Thoracic aorta (tissue), 2 donors: ENCODE results near the gene TLL1. TPM values are rescaled to one million over a fixed set of nuclear protein-coding genes. Genes with fewer than 3 reads are reported as not detected.

ENCODE experiments used
- ATAC-seq: fragments of 150-250 bp; one replicate; pipeline ENCODE4 v1.8.0; 2017; ENCODE audit warnings: low read depth; ENCODE audit not compliant: insufficient number of reproducible peaks, low FRiP score
- DNase-seq: peaks from one replicate; pipeline ENCODE4 v3.0.0-alpha.2; 2020; ENCODE audit warnings: low spot score
- H3K27ac ChIP-seq, 2 donors: fragments of 200-600 bp; sonication (generic); 1 replicate in 1 of 2; 2 replicates in 1 of 2; pipeline ENCODE4 v1.5.1; 2016; ENCODE audit warnings: mild to moderate bottlenecking in 2 of 2, moderate library complexity in 2 of 2
- H3K27me3 ChIP-seq: fragments of 200-600 bp; sonication (generic); replicated peaks from 2 replicates; pipeline ENCODE4 v1.6.0; 2016; ENCODE audit warnings: mild to moderate bottlenecking; ENCODE audit not compliant: insufficient read depth
- H3K36me3 ChIP-seq: fragments of 200-600 bp; sonication (generic); one replicate; pipeline ENCODE4 v1.5.1; 2016
- H3K4me1 ChIP-seq, 2 donors: fragments of 200-600 bp; sonication (generic); 1 replicate in 1 of 2; 2 replicates in 1 of 2; pipeline versions ENCODE4 v1.5.1 to v1.6.0; 2016; ENCODE audit warnings: low read depth in 2 of 2, mild to moderate bottlenecking in 1 of 2; ENCODE audit not compliant: control insufficient read depth in 1 of 2
- H3K4me3 ChIP-seq: fragments of 200-600 bp; sonication (generic); 2 replicates; pipeline ENCODE4 v1.5.1; 2016; ENCODE audit warnings: mild to moderate bottlenecking
- H3K9me3 ChIP-seq: fragments of 200-600 bp; sonication (generic); 2 replicates; pipeline ENCODE4 v1.5.1; 2016
- CTCF ChIP-seq: fragments of 200-600 bp; sonication (generic); IDR thresholded peaks from one replicate; pipeline ENCODE4 v1.5.1; 2019; ENCODE audit warnings: antibody characterized with exemption
- total RNA-seq, 2 donors: library from RNA; depleted of rRNA; stranded (reverse); fragments of >200 nt; gene quantifications; one replicate each; pipeline versions ENCODE4 v1.1.0 to v1.2.3, GENCODE V29; 2016

The TLL1 gene
- total RNA-seq, 2 donors from 2014 or later, result 3.7 to 10.6 TPM

DNA sequence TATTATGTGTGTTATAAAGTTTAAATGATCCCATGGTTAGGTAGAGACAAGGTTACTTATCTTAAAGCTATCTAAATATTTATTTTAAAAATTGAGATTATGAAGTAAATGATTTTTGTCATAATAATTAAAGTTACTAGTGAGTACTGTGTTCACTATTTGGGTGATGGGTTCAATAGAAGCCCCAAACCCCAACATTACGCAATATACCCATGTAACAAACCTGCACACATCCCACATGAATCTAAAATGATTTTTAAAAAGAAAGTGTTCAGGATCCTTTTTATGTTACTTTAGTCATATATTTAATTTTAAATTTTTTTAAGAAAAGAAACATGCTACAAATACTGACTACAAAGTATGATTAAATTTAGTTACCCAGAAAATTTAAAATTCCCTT lies 193.9 kb downstream of the TLL1 start:
- Histone ChIP-seq H3K27me3 (no peaks in the 10 kb centered on the region), H3K27ac (no peak overlapping the region), H3K4me1 (no peaks in the 10 kb centered on the region), H3K9me3 (no peaks in the 10 kb centered on the region), H3K4me3 (no peak overlapping the region), H3K36me3 (no peaks in the 10 kb centered on the region)
- DNase-seq, result no peak
- no peak for ATAC-seq
- TF ChIP-seq CTCF, result no peak

DNA sequence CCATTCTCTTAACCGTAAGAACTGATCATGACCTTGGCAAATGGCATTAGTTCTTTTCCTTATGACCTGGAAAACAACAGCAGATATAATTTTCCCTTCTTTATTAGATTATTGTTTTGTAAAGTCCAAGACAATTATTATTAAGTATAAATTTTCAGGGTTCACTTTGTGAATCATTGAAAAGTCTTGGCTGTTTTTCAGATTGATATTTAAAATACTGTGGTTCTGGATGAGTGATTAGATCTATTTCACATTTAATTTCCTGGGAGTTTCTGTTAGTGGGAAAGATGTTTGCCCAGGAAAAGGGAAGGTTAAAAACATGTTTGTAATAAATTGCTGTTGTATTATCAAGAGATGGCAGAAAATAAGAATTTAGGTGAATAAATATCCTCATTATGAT lies 194.9 kb downstream of the TLL1 start:
- Histone ChIP-seq H3K27me3 (no peaks in the 10 kb centered on the region), H3K9me3 (no peaks in the 10 kb centered on the region), H3K4me3 (no peak overlapping the region), H3K4me1 (no peaks in the 10 kb centered on the region), H3K36me3 (no peaks in the 10 kb centered on the region), H3K27ac (no peak overlapping the region)
- DNase-seq (no peak), ATAC-seq (no peak)
- no peak for TF ChIP-seq CTCF

DNA sequence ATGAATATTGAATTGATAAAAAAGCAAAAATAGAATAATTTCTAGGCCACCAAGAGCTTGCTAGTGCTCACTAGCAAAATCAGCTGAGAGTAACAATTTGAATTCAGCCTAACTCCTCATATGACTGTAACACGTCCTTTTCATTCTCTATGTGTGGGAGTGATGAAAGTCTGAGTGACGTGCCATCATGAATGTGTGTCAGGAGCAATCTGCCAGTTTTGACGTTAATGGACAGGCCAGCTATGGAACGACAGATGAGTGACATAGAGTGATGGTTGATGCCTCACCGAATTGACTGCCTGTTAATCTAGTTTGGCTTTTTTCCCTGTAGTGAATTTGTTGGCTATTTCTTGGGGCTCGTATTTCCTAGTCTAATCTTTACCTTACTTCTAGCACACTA lies 200.7 kb downstream of the TLL1 start:
- no peaks in the 10 kb centered on the region for H3K36me3 ChIP-seq
- H3K27me3 ChIP-seq, result no peaks in the 10 kb centered on the region
- no peak for TF ChIP-seq CTCF
- no peaks in the 10 kb centered on the region for H3K9me3 ChIP-seq
- ATAC-seq (no peak), DNase-seq (no peak)
- H3K4me1 ChIP-seq, result no peaks in the 10 kb centered on the region
- H3K4me3 ChIP-seq, result no peak overlapping the region
- H3K27ac ChIP-seq, result no peak overlapping the region

DNA sequence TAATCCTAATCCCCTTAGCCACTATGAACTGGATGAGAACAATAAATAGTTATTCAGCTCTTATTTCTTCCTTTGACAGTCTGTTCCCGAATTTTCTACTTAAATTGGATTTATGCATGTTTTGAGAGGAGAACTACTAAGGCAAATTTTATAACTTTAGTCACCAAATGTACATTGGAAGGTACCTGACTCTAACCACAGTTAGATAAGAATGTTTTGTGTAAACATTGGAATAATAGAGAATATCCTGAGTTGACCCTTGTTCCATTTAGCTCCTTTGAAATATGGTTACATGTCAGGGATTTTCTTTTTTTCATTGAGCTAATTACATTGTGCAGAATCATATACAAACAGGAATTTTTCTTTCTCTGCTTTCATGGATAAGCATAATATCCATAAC lies 202.6 kb downstream of the TLL1 start:
- no peaks in the 10 kb centered on the region for H3K27me3 ChIP-seq
- no peak overlapping the region for H3K4me3 ChIP-seq
- H3K27ac ChIP-seq, result no peak overlapping the region
- ATAC-seq, result no peak
- H3K4me1 ChIP-seq, result no peaks in the 10 kb centered on the region
- no peak for DNase-seq
- no peak for TF ChIP-seq CTCF
- H3K9me3 ChIP-seq, result no peaks in the 10 kb centered on the region
- no peaks in the 10 kb centered on the region for H3K36me3 ChIP-seq

DNA sequence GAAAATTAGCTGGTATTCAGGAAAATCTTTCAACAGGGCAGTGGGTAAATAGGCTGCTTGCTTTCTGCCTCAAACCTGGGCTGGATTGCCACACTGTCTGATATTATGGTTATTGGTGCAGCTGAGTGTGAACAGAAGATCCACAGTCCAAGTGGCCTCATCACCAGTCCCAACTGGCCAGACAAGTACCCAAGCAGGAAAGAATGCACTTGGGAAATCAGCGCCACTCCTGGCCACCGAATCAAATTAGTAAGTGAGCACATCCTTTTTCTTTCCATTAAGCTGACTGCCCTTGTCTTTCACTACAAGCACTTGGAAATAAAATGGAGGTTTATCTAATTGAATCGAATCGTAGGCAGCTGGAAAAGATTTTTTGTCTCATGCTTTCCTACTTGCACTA lies 204.7 kb downstream of the TLL1 start:
- H3K4me3 ChIP-seq, result no peak overlapping the region
- DNase-seq (no peak), ATAC-seq (no peak)
- no peaks in the 10 kb centered on the region for H3K27me3 ChIP-seq
- no peak overlapping the region for H3K27ac ChIP-seq
- H3K4me1 ChIP-seq, result no peaks in the 10 kb centered on the region
- TF ChIP-seq CTCF, result no peak
- no peaks in the 10 kb centered on the region for H3K9me3 ChIP-seq
- H3K36me3 ChIP-seq, result no peaks in the 10 kb centered on the region
